ENCODE data around the gene JAK3. TPM values are rescaled to one million over a fixed set of nuclear protein-coding genes. Genes with fewer than 3 reads are reported as not detected.

Gene JAK3
- total RNA-seq, 1 experiment from 2014 or later = 4.4 TPM

- TF ChIP-seq EMX1 (CRISPR knock-in tag; IDR thresholded peaks at IDR 0.05) = no peak
These were observed 68.5 kb downstream of the JAK3 start (continued) for GRCh38 chr19:17778968-17779929.

DNA sequence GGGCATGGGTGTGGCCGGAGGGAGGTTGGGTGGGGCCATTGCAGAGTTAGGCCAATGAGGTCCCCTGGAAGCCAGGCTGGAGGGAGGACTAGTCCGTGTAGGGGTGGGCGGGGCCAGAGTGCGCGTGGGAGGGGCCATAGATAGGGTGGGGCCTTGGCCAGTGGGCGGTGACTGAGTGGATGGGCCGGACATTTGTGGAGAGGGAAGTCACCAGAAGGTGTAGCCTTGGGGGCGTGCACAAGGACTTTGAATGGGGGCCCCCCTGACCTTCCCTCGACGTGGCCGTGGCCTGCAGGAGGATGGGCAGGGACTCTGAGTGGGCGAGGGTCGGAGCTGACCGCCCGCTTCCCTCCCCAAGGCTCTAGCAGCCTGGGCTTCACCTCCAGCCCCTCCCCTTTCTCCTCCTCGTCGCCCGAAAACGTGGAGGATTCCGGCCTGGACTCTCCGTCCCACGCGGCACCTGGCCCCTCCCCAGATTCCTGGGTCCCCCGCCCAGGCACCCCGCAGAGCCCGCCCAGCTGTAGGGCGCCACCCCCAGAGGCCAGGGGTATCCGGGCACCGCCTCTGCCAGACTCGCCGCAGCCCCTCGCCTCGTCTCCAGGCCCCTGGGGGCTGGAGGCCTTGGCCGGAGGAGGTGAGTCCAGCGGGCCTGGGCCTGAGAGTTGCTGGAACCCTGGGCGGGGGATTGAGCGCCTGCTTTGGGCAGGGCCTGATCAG, 69.4 kb downstream of the JAK3 start:
- Mint-ChIP-seq H3K36me3 (peaks cover 9% of the 10 kb centered on the region), H3K27me3 (ENCODE audit: low read depth) (no peaks in the 10 kb centered on the region; the same call in 1 of the 2 replicates), H3K4me1 (peaks cover 11% of the 10 kb centered on the region), H3K4me3 (peak overlapping the region; percentile 83), H3K9me3 (no peaks in the 10 kb centered on the region), H3K27ac (peak overlapping the region; percentile 58)
- peak; percentile 96 for DNase-seq (ENCODE audit: low spot score)
- ChIA-PET CTCF (interaction anchor here (1.2 to 2.7 kb wide), 3 partner anchors 12 to 74 kb away, joined by 3 to 6 read pairs (median 4); no protein-coding TSS in a partner anchor), POLR2A (no interaction called here)
- peak; percentile 92 for ATAC-seq
- TF ChIP-seq SP1 (CRISPR knock-in tag; conservative IDR thresholded peaks at IDR 0.05) (peak; percentile 85), FOXP1 (CRISPR knock-in tag; IDR thresholded peaks at IDR 0.05; ENCODE audit: borderline replicate concordance) (0 out of 2 replicates have a peak, but pooled peaks have one; percentile 47), ZMAT4 (CRISPR knock-in tag; IDR thresholded peaks at IDR 0.05) (no peak), TP53 (CRISPR knock-in tag; IDR thresholded peaks at IDR 0.05) (no peak), GRHL2 (CRISPR knock-in tag; IDR thresholded peaks at IDR 0.05; ENCODE audit: insufficient replicate concordance, severe bottlenecking) (no peak), ELF4 (CRISPR knock-in tag; IDR thresholded peaks at IDR 0.05; ENCODE audit: low read depth) (0 out of 2 replicates have a peak, but pooled peaks have one; percentile 36), ZNF423 (CRISPR knock-in tag; IDR thresholded peaks at IDR 0.05) (peak; percentile 48; the same call in 1 of the 2 replicates), MYBL2 (CRISPR knock-in tag; IDR thresholded peaks at IDR 0.05) (peak; percentile 34; the same call in 1 of the 2 replicates), CREB1 (CRISPR knock-in tag; IDR thresholded peaks at IDR 0.05) (no peak), PREB (CRISPR knock-in tag; IDR thresholded peaks at IDR 0.05; ENCODE audit: borderline replicate concordance) (no peak), E2F4 (CRISPR knock-in tag; IDR thresholded peaks at IDR 0.05; ENCODE audit: borderline replicate concordance, low read depth) (no peak), MLX (CRISPR knock-in tag; IDR thresholded peaks at IDR 0.05) (no peak), FOXK1 (CRISPR knock-in tag; IDR thresholded peaks at IDR 0.05) (peak; percentile 34; the same call in 1 of the 2 replicates)
- TF ChIP-seq, protein P1, sequence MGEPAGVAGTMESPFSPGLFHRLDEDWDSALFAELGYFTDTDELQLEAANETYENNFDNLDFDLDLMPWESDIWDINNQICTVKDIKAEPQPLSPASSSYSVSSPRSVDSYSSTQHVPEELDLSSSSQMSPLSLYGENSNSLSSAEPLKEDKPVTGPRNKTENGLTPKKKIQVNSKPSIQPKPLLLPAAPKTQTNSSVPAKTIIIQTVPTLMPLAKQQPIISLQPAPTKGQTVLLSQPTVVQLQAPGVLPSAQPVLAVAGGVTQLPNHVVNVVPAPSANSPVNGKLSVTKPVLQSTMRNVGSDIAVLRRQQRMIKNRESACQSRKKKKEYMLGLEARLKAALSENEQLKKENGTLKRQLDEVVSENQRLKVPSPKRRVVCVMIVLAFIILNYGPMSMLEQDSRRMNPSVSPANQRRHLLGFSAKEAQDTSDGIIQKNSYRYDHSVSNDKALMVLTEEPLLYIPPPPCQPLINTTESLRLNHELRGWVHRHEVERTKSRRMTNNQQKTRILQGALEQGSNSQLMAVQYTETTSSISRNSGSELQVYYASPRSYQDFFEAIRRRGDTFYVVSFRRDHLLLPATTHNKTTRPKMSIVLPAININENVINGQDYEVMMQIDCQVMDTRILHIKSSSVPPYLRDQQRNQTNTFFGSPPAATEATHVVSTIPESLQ (CRISPR knock-in tag; IDR thresholded peaks at IDR 0.05) = no peak
- TF ChIP-seq, protein P2, sequence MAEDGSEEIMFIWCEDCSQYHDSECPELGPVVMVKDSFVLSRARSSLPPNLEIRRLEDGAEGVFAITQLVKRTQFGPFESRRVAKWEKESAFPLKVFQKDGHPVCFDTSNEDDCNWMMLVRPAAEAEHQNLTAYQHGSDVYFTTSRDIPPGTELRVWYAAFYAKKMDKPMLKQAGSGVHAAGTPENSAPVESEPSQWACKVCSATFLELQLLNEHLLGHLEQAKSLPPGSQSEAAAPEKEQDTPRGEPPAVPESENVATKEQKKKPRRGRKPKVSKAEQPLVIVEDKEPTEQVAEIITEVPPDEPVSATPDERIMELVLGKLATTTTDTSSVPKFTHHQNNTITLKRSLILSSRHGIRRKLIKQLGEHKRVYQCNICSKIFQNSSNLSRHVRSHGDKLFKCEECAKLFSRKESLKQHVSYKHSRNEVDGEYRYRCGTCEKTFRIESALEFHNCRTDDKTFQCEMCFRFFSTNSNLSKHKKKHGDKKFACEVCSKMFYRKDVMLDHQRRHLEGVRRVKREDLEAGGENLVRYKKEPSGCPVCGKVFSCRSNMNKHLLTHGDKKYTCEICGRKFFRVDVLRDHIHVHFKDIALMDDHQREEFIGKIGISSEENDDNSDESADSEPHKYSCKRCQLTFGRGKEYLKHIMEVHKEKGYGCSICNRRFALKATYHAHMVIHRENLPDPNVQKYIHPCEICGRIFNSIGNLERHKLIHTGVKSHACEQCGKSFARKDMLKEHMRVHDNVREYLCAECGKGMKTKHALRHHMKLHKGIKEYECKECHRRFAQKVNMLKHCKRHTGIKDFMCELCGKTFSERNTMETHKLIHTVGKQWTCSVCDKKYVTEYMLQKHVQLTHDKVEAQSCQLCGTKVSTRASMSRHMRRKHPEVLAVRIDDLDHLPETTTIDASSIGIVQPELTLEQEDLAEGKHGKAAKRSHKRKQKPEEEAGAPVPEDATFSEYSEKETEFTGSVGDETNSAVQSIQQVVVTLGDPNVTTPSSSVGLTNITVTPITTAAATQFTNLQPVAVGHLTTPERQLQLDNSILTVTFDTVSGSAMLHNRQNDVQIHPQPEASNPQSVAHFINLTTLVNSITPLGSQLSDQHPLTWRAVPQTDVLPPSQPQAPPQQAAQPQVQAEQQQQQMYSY (CRISPR knock-in tag; IDR thresholded peaks at IDR 0.05) = peak; percentile 94

Data from WTC11 (cell line).